Hepatocyte (in vitro differentiated cells): Measurements from ENCODE around the gene CTNNA1. TPM values are rescaled to one million over a fixed set of nuclear protein-coding genes. Genes with fewer than 3 reads are reported as not detected.
"Not testable (repeated sequence)": the region's sequence is repeated elsewhere in the genome, so short reads cannot be mapped to it uniquely, and the experiment has no call there.

Experiments used
- DNase-seq: peaks from one replicate; pipeline ENCODE4 v3.0.0-alpha.2; 2016; ENCODE audit warnings: low spot score
- H2AFZ ChIP-seq: fragments of 200-600 bp; sonication (generic); 2 replicates; pipeline ENCODE4 v1.6.0; 2016; ENCODE audit warnings: antibody characterized with exemption, mild to moderate bottlenecking
- H3K27ac ChIP-seq: fragments of 200-600 bp; sonication (generic); 2 replicates; pipeline ENCODE4 v1.5.1; 2016; ENCODE audit warnings: mild to moderate bottlenecking
- H3K27me3 ChIP-seq: fragments of 200-600 bp; sonication (generic); 2 replicates; pipeline ENCODE4 v1.6.1; 2016
- H3K36me3 ChIP-seq: fragments of 200-600 bp; sonication (generic); replicated peaks from 2 replicates; pipeline ENCODE4 v1.5.1; 2016; ENCODE audit warnings: low read depth; ENCODE audit not compliant: insufficient read depth
- H3K4me1 ChIP-seq: fragments of 200-600 bp; sonication (generic); 2 replicates; pipeline ENCODE4 v1.5.1; 2016; ENCODE audit warnings: mild to moderate bottlenecking, moderate library complexity; ENCODE audit not compliant: insufficient read depth
- H3K4me2 ChIP-seq: fragments of 200-600 bp; sonication (generic); 2 replicates; pipeline ENCODE4 v1.6.0; 2016
- H3K4me3 ChIP-seq: fragments of 200-600 bp; sonication (generic); 2 replicates; pipeline ENCODE4 v1.5.1; 2016; ENCODE audit warnings: mild to moderate bottlenecking
- H3K79me2 ChIP-seq: fragments of 200-600 bp; sonication (generic); 2 replicates; pipeline ENCODE4 v1.6.0; 2017; ENCODE audit warnings: mild to moderate bottlenecking
- H3K9me2 ChIP-seq: fragments of 200-600 bp; sonication (generic); replicated peaks from 2 replicates; pipeline ENCODE4 v1.6.0; 2017; ENCODE audit warnings: mild to moderate bottlenecking; ENCODE audit not compliant: insufficient read depth
- H3K9me3 ChIP-seq: fragments of 200-600 bp; sonication (generic); 2 replicates; pipeline ENCODE4 v1.5.1; 2016; ENCODE audit warnings: low read depth, mild to moderate bottlenecking
- H4K20me1 ChIP-seq: fragments of 200-600 bp; sonication (generic); 2 replicates; pipeline ENCODE4 v1.6.0; 2016; ENCODE audit warnings: mild to moderate bottlenecking; ENCODE audit not compliant: insufficient read depth, poor library complexity, severe bottlenecking
- CTCF ChIP-seq: fragments of 200-600 bp; sonication (generic); IDR thresholded peaks from 2 replicates; pipeline ENCODE4 v1.5.1; 2016; ENCODE audit warnings: antibody characterized with exemption, mild to moderate bottlenecking; ENCODE audit not compliant: poor library complexity
- EZH2 ChIP-seq: fragments of 200-600 bp; sonication (generic); IDR thresholded peaks from 2 replicates; pipeline ENCODE4 v1.6.1; 2016; ENCODE audit warnings: antibody characterized with exemption, mild to moderate bottlenecking, borderline replicate concordance
- EZH2phosphoT487 ChIP-seq: fragments of 200-600 bp; sonication (generic); IDR thresholded peaks from one replicate; pipeline ENCODE4 v1.6.1; 2018; ENCODE audit warnings: antibody characterized with exemption, mild to moderate bottlenecking, low read depth, moderate library complexity; ENCODE audit not compliant: unreplicated experiment, severe bottlenecking
- WGBS: methylation state at CpG from one replicate; pipeline ENCODE4 v1.1.6; 2016; ENCODE audit warnings: low lambda C conversion rate; ENCODE audit errors: missing lambda C conversion rate; 5-methylcytosine and 5-hydroxymethylcytosine counted together
- polyA plus RNA-seq: library from polyadenylated mRNA; unstranded; fragments of >200 nt; fragmentation: Nextera tagmentation; extraction: Ambion mirVana; gene quantifications from 2 replicates; pipeline ENCODE4 v1.2.1, GENCODE V29; 2016
- total RNA-seq: library from RNA; depleted of rRNA; stranded (reverse); fragments of >200 nt; gene quantifications from 2 replicates; pipeline ENCODE4 v1.2.3, GENCODE V29; 2014

The CTNNA1 gene
- total and polyA plus RNA-seq, 2 experiments from 2014 or later = 152 to 349 TPM

GRCh38 chr5:138920181-138920580 is 167.0 kb downstream of the CTNNA1 start:
- H3K4me2 ChIP-seq = no peak overlapping the region
- no peaks in the 10 kb centered on the region for H3K9me2 ChIP-seq
- TF ChIP-seq EZH2phosphoT487 (no peak), EZH2 (no peak), CTCF (no peak)
- H2AFZ ChIP-seq = no peak overlapping the region
- H3K4me3 ChIP-seq = no peak overlapping the region
- H3K79me2 ChIP-seq = peaks cover 42% of the 10 kb centered on the region
- DNase-seq = no peak
- H4K20me1 ChIP-seq = peaks cover 10% of the 10 kb centered on the region
- H3K9me3 ChIP-seq = no peaks in the 10 kb centered on the region
- H3K4me1 ChIP-seq = no peaks in the 10 kb centered on the region
- 93% methylated on average over 8 of the region's 8 CpGs for WGBS
- no peak overlapping the region for H3K27ac ChIP-seq
- no peaks in the 10 kb centered on the region for H3K36me3 ChIP-seq
- H3K27me3 ChIP-seq = no peaks in the 10 kb centered on the region

- H3K27ac ChIP-seq, H3K27me3 ChIP-seq, DNase-seq, H3K36me3 ChIP-seq, H3K9me3 ChIP-seq, H2AFZ ChIP-seq, H4K20me1 ChIP-seq, H3K9me2 ChIP-seq, H3K4me1 ChIP-seq, H3K4me2 ChIP-seq, H3K4me3 ChIP-seq: not testable (repeated sequence)
- peaks cover 38% of the 10 kb centered on the region for H3K79me2 ChIP-seq
- 71% methylated on average over 2 of the region's 2 CpGs for WGBS
Measured at GRCh38 chr5:138921362-138921761, 168.1 kb downstream of the CTNNA1 start.

GRCh38 chr5:138922494-138922893 is 169.3 kb downstream of the CTNNA1 start:
- peaks cover 30% of the 10 kb centered on the region for H3K79me2 ChIP-seq
- no peak overlapping the region for H3K27ac ChIP-seq
- H3K36me3 ChIP-seq = no peaks in the 10 kb centered on the region
- no peak overlapping the region for H3K4me3 ChIP-seq
- H2AFZ ChIP-seq = no peak overlapping the region
- H4K20me1 ChIP-seq = peaks cover 15% of the 10 kb centered on the region
- no peaks in the 10 kb centered on the region for H3K9me3 ChIP-seq
- WGBS = 93% methylated on average over 2 of the region's 2 CpGs
- H3K4me1 ChIP-seq = no peaks in the 10 kb centered on the region
- no peaks in the 10 kb centered on the region for H3K27me3 ChIP-seq
- TF ChIP-seq EZH2 = no peak
- TF ChIP-seq EZH2phosphoT487 = no peak
- TF ChIP-seq CTCF = no peak
- H3K4me2 ChIP-seq = no peak overlapping the region
- no peak for DNase-seq
- no peaks in the 10 kb centered on the region for H3K9me2 ChIP-seq

- H3K36me3 ChIP-seq = no peaks in the 10 kb centered on the region
- H3K4me1 ChIP-seq = peaks cover 3% of the 10 kb centered on the region
- no peak overlapping the region for H3K27ac ChIP-seq
Measured at GRCh38 chr5:138925090-138925635, 171.9 kb downstream of the CTNNA1 start.

More at GRCh38 chr5:138925090-138925635, 171.9 kb downstream of the CTNNA1 start:
- no peak for DNase-seq
- no peaks in the 10 kb centered on the region for H3K9me3 ChIP-seq
- H3K9me2 ChIP-seq = no peaks in the 10 kb centered on the region
- TF ChIP-seq EZH2phosphoT487 (no peak), CTCF (no peak), EZH2 (no peak)
- peaks cover 26% of the 10 kb centered on the region for H4K20me1 ChIP-seq
- H3K4me2 ChIP-seq = no peak overlapping the region
- peaks cover 33% of the 10 kb centered on the region for H3K79me2 ChIP-seq
- no peak overlapping the region for H3K4me3 ChIP-seq
- WGBS = 92% methylated on average over 12 of the region's 12 CpGs
- no peak overlapping the region for H2AFZ ChIP-seq
- no peaks in the 10 kb centered on the region for H3K27me3 ChIP-seq
